RWPE1 (cell line): Measurements from ENCODE around the gene EEF1G.
A peak's percentile ranks its signal among the peaks of the same experiment; 100 is the strongest.
"Not testable (repeated sequence)": the region's sequence is repeated elsewhere in the genome, so short reads cannot be mapped to it uniquely, and the experiment has no call there.

Source experiments
- CTCF ChIA-PET: fragments of 350-600 bp; sonication (Branson Sonifier 250); formaldehyde crosslinking; extraction: SDS; loops from one replicate; lab custom pipeline; 2021; lab: Yijun Ruan, JAX
- POLR2A ChIA-PET: fragments of 400-600 bp; formaldehyde crosslinking; extraction: SDS; loops from one replicate; lab custom pipeline; 2020; ENCODE audit warnings: antibody characterized with exemption; ENCODE audit not compliant: low non-redundant PET; lab: Yijun Ruan, JAX
- DNase-seq: peaks from one replicate; pipeline ENCODE4 v3.0.0; 2012; ENCODE audit warnings: low spot score
- H3K27ac ChIP-seq: fragments of 450-650 bp; 2 replicates; pipeline ENCODE4 v1.5.1; 2017
- CTCF ChIP-seq: fragments of 450-650 bp; conservative IDR thresholded peaks from 2 replicates; pipeline ENCODE4 v1.5.1; 2017; ENCODE audit warnings: low read depth, mild to moderate bottlenecking

The EEF1G gene

GRCh38 chr11:62553080-62553838, 20.4 kb downstream of the EEF1G start:
- H3K27ac ChIP-seq: peak overlapping the region; percentile 100
- ChIA-PET POLR2A (interaction anchor here (1.0 to 1.6 kb wide), 3 partner anchors 10 to 54 kb away, joined by 3 to 6 read pairs (median 3); partner anchors contain the start of gene EEF1G), CTCF (interaction anchor here (0.8 to 3.4 kb wide), 2 partner anchors 11 to 159 kb away, joined by 3 to 14 read pairs; no protein-coding TSS in a partner anchor)
- DNase-seq: peak; percentile 85
- TF ChIP-seq CTCF: no peak

- CTCF ChIA-PET: interaction anchor here (0.8 to 3.4 kb wide), 3 partner anchors 10 to 158 kb away, joined by 3 to 14 read pairs (median 6); no protein-coding TSS in a partner anchor
- TF ChIP-seq CTCF: no peak
- POLR2A ChIA-PET: interaction anchor here (1.0 to 1.6 kb wide), 3 partner anchors 10 to 53 kb away, joined by 3 to 6 read pairs (median 3); partner anchors contain the start of gene EEF1G
- H3K27ac ChIP-seq: peak overlapping the region; percentile 100
- no peak for DNase-seq
Measured at GRCh38 chr11:62552485-62553079, 21.1 kb downstream of the EEF1G start.

- peak overlapping the region; percentile 100 for H3K27ac ChIP-seq
- DNase-seq, POLR2A ChIA-PET: not testable (repeated sequence)
- CTCF ChIA-PET: interaction anchor here (1.6 to 2.5 kb wide), 2 partner anchors 10 to 126 kb away, joined by 6 to 12 read pairs; no protein-coding TSS in a partner anchor
Measured at GRCh38 chr11:62550478-62550877, 23.2 kb downstream of the EEF1G start.

- no peak for DNase-seq
- H3K27ac ChIP-seq: peak overlapping the region; percentile 100
- POLR2A ChIA-PET: no interaction called here
- TF ChIP-seq CTCF: no peak
- CTCF ChIA-PET: interaction anchor here (0.7 to 2.5 kb wide), 4 partner anchors 9 to 282 kb away, joined by 3 to 12 read pairs (median 4); no protein-coding TSS in a partner anchor
Measured at GRCh38 chr11:62548545-62549335, 25.0 kb downstream of the EEF1G start.

- peak; percentile 89 for DNase-seq
- POLR2A ChIA-PET: interaction anchor here (1.1 to 2.3 kb wide), 2 partner anchors 13 to 26 kb away, joined by 3 to 11 read pairs; partner anchors contain the start of gene EEF1G
- H3K27ac ChIP-seq: peak overlapping the region; percentile 100
- CTCF ChIA-PET: interaction anchor here (0.7 to 1.5 kb wide), 4 partner anchors 10 to 281 kb away, joined by 3 to 10 read pairs (median 4); no protein-coding TSS in a partner anchor
- TF ChIP-seq CTCF: no peak
Measured at GRCh38 chr11:62547691-62548281, 25.9 kb downstream of the EEF1G start.

- H3K27ac ChIP-seq: peak overlapping the region; percentile 100
- CTCF ChIA-PET: interaction anchor here (0.7 to 1.5 kb wide), 3 partner anchors 9 to 123 kb away, joined by 4 to 10 read pairs (median 4); no protein-coding TSS in a partner anchor
Measured at GRCh38 chr11:62546929-62547625, 26.6 kb downstream of the EEF1G start.

More at GRCh38 chr11:62546929-62547625, 26.6 kb downstream of the EEF1G start:
- POLR2A ChIA-PET: interaction anchor here (0.7 to 2.3 kb wide), 5 partner anchors 8 to 45 kb away, joined by 3 to 11 read pairs (median 5); partner anchors contain the start of genes EEF1G and TUT1
- peak; percentile 56 for DNase-seq
- no peak for TF ChIP-seq CTCF
